Lung (tissue), 12 donors: ENCODE data around the gene TMEM37. TPM values are rescaled to one million over a fixed set of nuclear protein-coding genes. Genes with fewer than 3 reads are reported as not detected.
A peak's percentile ranks its signal among the peaks of the same experiment; 100 is the strongest.

Experiments used
- ATAC-seq: fragments of 200-7000 bp; cut with Tn5 transposase; one replicate; pipeline ENCODE4 v1.9.1; 2020; ENCODE audit warnings: moderate number of reproducible peaks; ENCODE audit not compliant: insufficient read depth, low FRiP score
- DNase-seq, 3 donors: peaks; one replicate each; pipeline ENCODE4 v3.0.0-alpha.2; 2013 to 2017
- H3K27ac ChIP-seq, 2 donors: one replicate each; pipeline ENCODE4 v1.5.1; 2013; ENCODE audit warnings: mild to moderate bottlenecking in 2 of 2, moderate library complexity in 2 of 2, control low read depth in 1 of 2, inconsistent platforms in 1 of 2, low read depth in 1 of 2, low read length in 1 of 2
- H3K27me3 ChIP-seq, 3 donors: one replicate each; pipeline ENCODE4 v1.5.1; 2013; ENCODE audit warnings: low read length in 2 of 3; ENCODE audit not compliant: control insufficient read depth in 3 of 3, insufficient read depth in 3 of 3
- H3K36me3 ChIP-seq, 4 donors: one replicate each; pipeline ENCODE4 v1.5.1; 2013; ENCODE audit warnings: low read length in 4 of 4, mild to moderate bottlenecking in 1 of 4, moderate library complexity in 1 of 4; ENCODE audit not compliant: control insufficient read depth in 4 of 4, insufficient read depth in 4 of 4
- H3K4me1 ChIP-seq, 5 donors: one replicate each; pipeline ENCODE4 v1.5.1; 2013; ENCODE audit warnings: low read length in 5 of 5, mild to moderate bottlenecking in 2 of 5, moderate library complexity in 1 of 5; ENCODE audit not compliant: control insufficient read depth in 5 of 5, insufficient read depth in 5 of 5
- H3K4me3 ChIP-seq: one replicate; pipeline ENCODE4 v1.5.1; 2013; ENCODE audit warnings: mild to moderate bottlenecking, control low read depth, moderate library complexity
- H3K9ac ChIP-seq, 2 donors: one replicate each; pipeline ENCODE4 v1.5.1; 2013; ENCODE audit warnings: low read length in 2 of 2, control low read depth in 1 of 2; ENCODE audit not compliant: insufficient read depth in 1 of 2
- H3K9me3 ChIP-seq, 4 donors: one replicate each; pipeline ENCODE4 v1.5.1; 2013; ENCODE audit warnings: low read length in 3 of 4, mild to moderate bottlenecking in 1 of 4, moderate library complexity in 1 of 4; ENCODE audit not compliant: control insufficient read depth in 4 of 4, insufficient read depth in 3 of 4
- WGBS, 2 donors: extraction: QIAGEN DNeasy Blood & Tissue Kit; methylation state at CpG; one replicate each; pipeline ENCODE4 v1.1.7; 2013; 5-methylcytosine and 5-hydroxymethylcytosine counted together
- polyA plus RNA-seq, 2 donors: library from polyadenylated mRNA; stranded (reverse); fragments of 200-250 nt; gene quantifications; one replicate each; pipeline ENCODE4 v1.2.1, GENCODE V29; 2013
- total RNA-seq, 2 donors: library from RNA; depleted of rRNA in 1 of 2; stranded (reverse); fragments of >200 nt in 1 of 2; gene quantifications; one replicate each; pipeline ENCODE4 v1.2.1, GENCODE V29; 2014 to 2021
- TF ChIP-seq, protein P1 (sequence below): IDR thresholded peaks from 2 replicates; pipeline ENCODE4 v1.5.1; 2012; ENCODE audit warnings: mild to moderate bottlenecking; ENCODE audit errors: control extremely low read depth, extremely low read depth
- donor health status: control.
- donor health status: control.
- donor health status: Bipolar disorder and iron deficiency.
- donor health status: healthy.
- donor health status: DM: yes; HTN: yes; CAD: no.

The TMEM37 gene
- total and polyA plus RNA-seq, 4 donors, result 9.9 to 14.3 (median 12.1) TPM

DNA sequence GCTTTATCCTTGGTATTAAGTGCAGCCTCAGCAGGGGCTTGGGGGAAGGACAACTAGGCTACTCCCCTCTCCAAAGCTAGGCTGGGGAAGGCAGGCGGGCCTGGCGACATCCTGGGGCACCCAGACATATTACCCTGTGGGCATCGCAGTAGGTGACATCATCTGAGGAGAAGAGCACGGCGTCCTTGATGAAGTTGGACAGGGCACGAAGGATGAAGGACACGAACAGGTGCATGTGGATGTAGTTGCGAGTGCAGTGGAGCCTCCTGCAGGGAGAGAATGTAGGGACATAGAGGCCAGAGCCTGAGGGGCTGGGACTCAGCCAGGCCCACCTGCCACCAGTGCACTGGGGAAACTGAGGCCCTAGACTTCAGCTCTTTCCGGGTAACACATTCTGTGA lies 32.3 kb downstream of the TMEM37 start:
- no peaks in the 10 kb centered on the region for H3K27me3 ChIP-seq
- peaks cover 0 to 4% (median 0%) of the 10 kb centered on the region in 5 donors for H3K4me1 ChIP-seq
- no peak overlapping the region for H3K27ac ChIP-seq
- no peak for ATAC-seq
- TF ChIP-seq, protein P1, sequence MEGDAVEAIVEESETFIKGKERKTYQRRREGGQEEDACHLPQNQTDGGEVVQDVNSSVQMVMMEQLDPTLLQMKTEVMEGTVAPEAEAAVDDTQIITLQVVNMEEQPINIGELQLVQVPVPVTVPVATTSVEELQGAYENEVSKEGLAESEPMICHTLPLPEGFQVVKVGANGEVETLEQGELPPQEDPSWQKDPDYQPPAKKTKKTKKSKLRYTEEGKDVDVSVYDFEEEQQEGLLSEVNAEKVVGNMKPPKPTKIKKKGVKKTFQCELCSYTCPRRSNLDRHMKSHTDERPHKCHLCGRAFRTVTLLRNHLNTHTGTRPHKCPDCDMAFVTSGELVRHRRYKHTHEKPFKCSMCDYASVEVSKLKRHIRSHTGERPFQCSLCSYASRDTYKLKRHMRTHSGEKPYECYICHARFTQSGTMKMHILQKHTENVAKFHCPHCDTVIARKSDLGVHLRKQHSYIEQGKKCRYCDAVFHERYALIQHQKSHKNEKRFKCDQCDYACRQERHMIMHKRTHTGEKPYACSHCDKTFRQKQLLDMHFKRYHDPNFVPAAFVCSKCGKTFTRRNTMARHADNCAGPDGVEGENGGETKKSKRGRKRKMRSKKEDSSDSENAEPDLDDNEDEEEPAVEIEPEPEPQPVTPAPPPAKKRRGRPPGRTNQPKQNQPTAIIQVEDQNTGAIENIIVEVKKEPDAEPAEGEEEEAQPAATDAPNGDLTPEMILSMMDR, result no peak
- no peaks in the 10 kb centered on the region for H3K36me3 ChIP-seq
- no peaks in the 10 kb centered on the region for H3K9me3 ChIP-seq
- no peak overlapping the region for H3K9ac ChIP-seq
- 97% methylated on average over 9 of the region's 9 CpGs for WGBS, 2 donors
- no peak for DNase-seq
- H3K4me3 ChIP-seq, result no peak overlapping the region

DNA sequence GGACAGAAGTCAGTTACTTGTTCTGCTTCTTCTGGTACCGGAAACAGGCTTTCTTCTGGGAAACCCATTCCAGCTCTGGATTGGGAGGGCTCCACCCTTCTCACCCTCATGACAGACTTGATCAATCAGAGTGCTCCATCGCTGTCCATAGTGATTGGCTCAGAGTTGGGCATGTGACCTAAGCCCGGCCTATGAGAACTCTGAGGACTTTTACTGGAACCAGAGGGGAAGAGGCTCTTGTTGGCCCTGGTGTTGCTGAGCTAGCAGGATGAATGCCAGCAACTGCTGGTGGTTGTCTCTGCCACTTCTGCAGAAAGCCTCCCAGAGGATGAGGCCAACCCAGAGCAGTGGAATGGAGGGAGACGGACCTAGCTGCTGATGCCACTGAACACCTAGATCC lies 33.3 kb downstream of the TMEM37 start:
- Histone ChIP-seq H3K36me3 (no peaks in the 10 kb centered on the region), H3K27me3 (no peaks in the 10 kb centered on the region), H3K9ac (no peak overlapping the region), H3K4me1 (peaks cover 0 to 6% (median 4%) of the 10 kb centered on the region in 5 donors), H3K9me3 (no peaks in the 10 kb centered on the region), H3K27ac (no peak overlapping the region), H3K4me3 (no peak overlapping the region)
- DNase-seq, result peak; percentile 70 to 85 (median 79)
- WGBS, 2 donors, result 86 to 92% methylated on average over 4 of the region's 4 CpGs
- ATAC-seq, result peak; percentile 65
- TF ChIP-seq, protein P1, result no peak

DNA sequence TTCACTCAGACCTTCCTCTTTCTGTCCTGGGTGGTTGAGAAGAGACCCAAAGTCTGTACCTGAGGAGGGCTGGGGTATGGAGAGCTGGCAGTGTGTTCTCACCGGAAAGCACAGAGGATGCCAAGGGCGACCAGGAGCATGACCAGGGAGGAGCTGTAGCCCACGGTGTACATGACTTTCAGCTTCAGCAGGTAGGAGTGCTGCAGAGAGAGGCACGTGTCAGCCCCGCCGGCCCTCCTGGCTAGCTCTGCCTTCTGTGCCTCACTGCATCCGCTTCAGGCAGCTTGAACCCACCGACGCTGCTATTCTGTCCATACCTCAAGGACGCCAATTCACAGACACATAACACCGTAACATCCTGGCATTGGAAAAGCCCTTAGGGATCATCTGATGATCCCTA lies 34.0 kb downstream of the TMEM37 start:
- H3K36me3 ChIP-seq, result no peaks in the 10 kb centered on the region
- H3K4me3 ChIP-seq, result no peak overlapping the region
- no peak overlapping the region for H3K27ac ChIP-seq
- ATAC-seq, result no peak
- no peak overlapping the region for H3K9ac ChIP-seq
- DNase-seq, result no peak
- 97% methylated on average over 11 of the region's 11 CpGs for WGBS, 2 donors
- H3K9me3 ChIP-seq, result no peaks in the 10 kb centered on the region
- TF ChIP-seq, protein P1, result no peak
- H3K27me3 ChIP-seq, result no peaks in the 10 kb centered on the region
- peaks cover 0 to 6% (median 4%) of the 10 kb centered on the region in 5 donors for H3K4me1 ChIP-seq

DNA sequence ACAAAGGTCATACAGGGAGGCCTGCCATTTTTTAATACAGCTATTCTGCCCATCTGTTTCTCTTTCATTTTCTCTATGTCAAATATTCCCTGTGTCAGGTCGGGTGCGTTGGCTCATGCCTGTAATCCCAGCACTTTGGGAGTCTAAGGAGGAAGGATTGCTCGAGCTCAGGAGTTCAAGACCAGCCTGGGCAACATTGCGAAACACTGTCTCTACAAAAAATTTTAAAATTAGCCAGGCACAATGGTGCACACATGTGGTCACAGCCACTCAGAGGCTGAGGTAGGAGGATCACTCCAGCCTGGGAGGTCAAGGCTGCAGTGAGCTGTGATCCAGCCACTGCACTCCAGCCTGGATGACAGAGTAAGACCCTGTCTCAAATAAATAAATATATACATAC lies 34.7 kb downstream of the TMEM37 start:
- WGBS, 2 donors, result 79 to 88% methylated on average over 4 of the region's 4 CpGs
- ATAC-seq, result no peak
- no peaks in the 10 kb centered on the region for H3K27me3 ChIP-seq

More for the DNA sequence above, 34.7 kb downstream of the TMEM37 start:
- DNase-seq, result no peak
- Histone ChIP-seq H3K9me3 (no peaks in the 10 kb centered on the region), H3K36me3 (no peaks in the 10 kb centered on the region), H3K4me3 (no peak overlapping the region), H3K4me1 (peaks cover 0 to 6% (median 4%) of the 10 kb centered on the region in 5 donors), H3K9ac (no peak overlapping the region), H3K27ac (no peak overlapping the region)
- TF ChIP-seq, protein P1, result no peak
